HUES48 (cell line): Measurements from ENCODE around the gene TSPAN4.
A peak's percentile ranks its signal among the peaks of the same experiment; 100 is the strongest.

ENCODE experiments used
- H3K27ac ChIP-seq: one replicate; pipeline ENCODE4 v1.7.0; 2013; ENCODE audit warnings: low read depth, low read length, inconsistent platforms
- H3K27me3 ChIP-seq: 2 replicates; pipeline ENCODE4 v1.6.1; 2013; ENCODE audit warnings: mild to moderate bottlenecking, low read length; ENCODE audit not compliant: control insufficient read depth, insufficient read depth
- H3K36me3 ChIP-seq: 2 replicates; pipeline ENCODE4 v1.6.1; 2013; ENCODE audit warnings: low read length; ENCODE audit not compliant: control insufficient read depth, insufficient read depth
- H3K4me1 ChIP-seq: 2 replicates; pipeline ENCODE4 v1.6.1; 2013; ENCODE audit warnings: mild to moderate bottlenecking, low read length; ENCODE audit not compliant: control insufficient read depth, insufficient read depth
- H3K4me3 ChIP-seq: 2 replicates; pipeline ENCODE4 v1.5.1; 2013; ENCODE audit warnings: mild to moderate bottlenecking, low read depth, low read length
- H3K9ac ChIP-seq: 2 replicates; pipeline ENCODE4 v1.6.1; 2013; ENCODE audit warnings: mild to moderate bottlenecking, low read depth, low read length, moderate library complexity
- H3K9me3 ChIP-seq: 2 replicates; pipeline ENCODE4 v1.6.1; 2013; ENCODE audit warnings: low read length; ENCODE audit not compliant: control insufficient read depth, insufficient read depth

The TSPAN4 gene

DNA sequence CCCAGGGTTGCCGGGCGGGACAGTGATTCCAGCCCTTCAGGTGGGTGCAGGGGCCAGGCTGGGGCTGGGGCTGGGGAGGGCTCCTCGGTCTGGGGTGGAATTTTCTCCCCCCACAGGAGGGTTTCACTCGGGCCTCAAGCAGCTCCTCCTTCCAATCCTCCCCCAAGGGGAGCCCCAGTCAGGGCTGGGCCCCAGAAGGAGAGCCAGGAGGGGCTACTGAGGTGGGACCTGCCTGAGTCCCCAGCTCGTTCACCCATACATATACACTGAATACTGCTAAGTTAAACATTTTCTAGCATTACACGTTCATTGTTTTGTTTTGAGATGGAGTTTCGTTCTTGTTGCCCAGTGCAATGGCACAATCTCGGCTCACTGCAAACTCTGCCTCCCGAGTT lies 16.4 kb upstream of the TSPAN4 start:
- peaks cover 33% of the 10 kb centered on the region for H3K4me1 ChIP-seq
- no peak overlapping the region for H3K9ac ChIP-seq
- peaks cover 41% of the 10 kb centered on the region for H3K27me3 ChIP-seq
- H3K9me3 ChIP-seq = no peaks in the 10 kb centered on the region
- H3K27ac ChIP-seq = no peak overlapping the region
- no peak overlapping the region for H3K4me3 ChIP-seq
- H3K36me3 ChIP-seq = 0 out of 2 replicates have a peak, but pooled peaks cover 16% of the 10 kb centered on the region

DNA sequence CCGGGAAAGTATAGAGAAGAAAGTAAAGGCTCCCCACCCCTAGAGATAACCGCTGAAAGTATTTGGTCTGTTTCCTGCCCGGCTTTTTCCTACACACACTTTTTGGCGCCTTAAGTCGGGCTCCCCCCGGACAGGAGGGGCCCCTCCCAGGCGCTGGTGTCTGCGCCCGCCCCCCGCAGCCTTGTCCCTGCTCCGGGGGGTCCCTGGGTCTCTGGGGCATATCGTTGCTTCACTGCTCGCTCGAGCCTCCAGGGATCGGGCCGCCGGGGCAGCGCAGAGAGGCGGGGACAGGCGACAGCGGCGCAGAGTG lies 15.9 kb upstream of the TSPAN4 start:
- Histone ChIP-seq H3K27ac (no peak overlapping the region), H3K27me3 (peaks cover 46% of the 10 kb centered on the region), H3K9ac (no peak overlapping the region), H3K4me1 (peaks cover 39% of the 10 kb centered on the region), H3K9me3 (no peaks in the 10 kb centered on the region), H3K4me3 (peak overlapping the region; percentile 65), H3K36me3 (0 out of 2 replicates have a peak, but pooled peaks cover 14% of the 10 kb centered on the region)

DNA sequence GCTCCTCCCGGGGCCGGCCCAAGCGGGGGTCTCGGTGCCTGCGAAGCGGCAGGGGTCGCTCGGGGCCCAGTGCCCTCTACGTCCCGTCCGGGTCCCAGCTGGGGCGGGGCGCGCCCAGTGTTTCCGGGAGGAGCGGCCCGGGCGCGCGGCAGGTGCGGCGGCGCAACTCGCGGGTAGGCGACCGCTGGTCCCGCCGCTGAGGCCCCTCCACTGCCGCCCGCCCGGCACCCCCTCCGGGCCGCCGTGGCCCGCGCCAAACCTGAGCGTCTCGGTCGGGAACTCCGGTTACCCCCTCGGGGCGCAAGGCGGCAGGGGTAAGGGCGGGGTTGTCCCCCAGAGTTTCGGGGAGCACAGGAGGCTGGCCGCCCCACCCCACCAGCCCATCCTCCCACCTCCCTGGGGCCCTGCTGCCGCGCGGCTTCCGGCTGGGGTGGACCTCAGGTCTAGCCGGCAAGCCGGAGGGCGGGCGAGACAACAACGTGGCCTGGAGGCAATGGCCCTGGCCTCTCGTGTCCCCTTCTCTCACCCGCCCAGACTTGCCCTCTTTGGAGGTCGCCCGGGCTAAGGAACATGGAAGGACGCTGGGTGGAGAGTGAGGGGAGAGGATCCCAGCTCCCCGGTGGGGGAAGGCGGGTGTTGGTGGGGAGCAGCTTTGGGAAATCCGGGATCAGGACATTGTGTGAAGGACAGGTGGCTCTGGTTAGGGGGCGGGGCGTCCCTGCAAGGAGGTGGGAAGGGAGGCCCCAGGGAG lies 15.3 kb upstream of the TSPAN4 start:
- H3K27me3 ChIP-seq = peaks cover 51% of the 10 kb centered on the region
- H3K36me3 ChIP-seq = 0 out of 2 replicates have a peak, but pooled peaks cover 14% of the 10 kb centered on the region
- no peak overlapping the region for H3K27ac ChIP-seq
- no peaks in the 10 kb centered on the region for H3K9me3 ChIP-seq
- H3K4me3 ChIP-seq = peak overlapping the region; percentile 65
- peaks cover 44% of the 10 kb centered on the region for H3K4me1 ChIP-seq
- no peak overlapping the region for H3K9ac ChIP-seq

DNA sequence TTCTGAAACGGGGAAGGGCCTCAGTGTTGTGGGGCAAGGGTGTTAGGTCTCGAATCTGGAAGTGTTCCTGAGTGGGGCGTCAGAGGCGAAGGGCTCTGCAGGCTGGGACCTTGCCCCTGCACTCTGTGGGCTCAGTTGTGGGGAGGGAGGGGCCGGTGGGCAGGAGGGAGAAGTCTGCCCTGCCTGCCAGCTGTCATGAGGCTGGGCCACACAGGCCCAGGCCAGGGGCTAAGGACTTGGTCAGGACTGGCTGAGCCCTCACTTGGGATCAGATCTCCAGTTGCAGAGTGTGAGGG lies 14.8 kb upstream of the TSPAN4 start, which contains the start of gene CRACR2B:
Gene CRACR2B, plus strand, starts transcription at position 23 of the 296 bp plus-strand sequence. CDS start 689 bp downstream, outside the sequence.
- H3K4me3 ChIP-seq = peak within 1 kb of the TSS; percentile 68

DNA sequence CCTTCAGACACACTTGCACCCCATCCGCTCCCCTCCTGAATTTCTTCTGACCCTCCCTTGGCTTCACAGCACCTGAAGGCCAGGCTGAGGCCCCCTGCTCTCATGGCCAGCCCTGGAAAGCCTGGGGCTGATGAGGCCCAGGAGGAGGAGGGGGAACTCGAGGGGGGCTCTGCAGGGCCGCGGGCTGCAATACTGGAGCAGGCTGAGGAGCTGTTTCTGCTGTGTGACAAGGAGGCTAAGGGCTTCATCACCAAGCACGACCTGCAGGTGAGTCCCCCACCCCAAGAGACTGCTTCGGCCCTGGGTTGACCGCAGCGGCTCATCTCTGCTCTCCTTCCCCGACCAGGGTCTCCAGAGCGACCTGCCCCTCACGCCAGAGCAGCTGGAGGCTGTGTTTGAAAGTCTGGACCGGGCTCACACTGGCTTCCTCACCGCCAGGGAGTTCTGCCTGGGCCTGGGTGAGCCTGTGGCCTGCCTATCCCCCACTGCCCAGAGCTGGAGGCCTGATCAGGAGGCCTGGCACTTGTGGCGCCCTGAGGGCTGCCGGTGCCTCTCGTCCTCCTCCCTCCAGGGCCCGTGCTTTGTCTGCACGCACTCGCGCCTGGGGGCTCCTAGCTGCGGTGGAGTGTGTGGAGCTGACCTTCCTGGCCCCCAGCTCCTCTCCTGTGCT lies 14.0 kb upstream of the TSPAN4 start:
- Histone ChIP-seq H3K27me3 (peaks cover 53% of the 10 kb centered on the region), H3K4me1 (peaks cover 47% of the 10 kb centered on the region), H3K9me3 (no peaks in the 10 kb centered on the region), H3K36me3 (0 out of 2 replicates have a peak, but pooled peaks cover 14% of the 10 kb centered on the region), H3K27ac (no peak overlapping the region), H3K4me3 (peak overlapping the region; percentile 68), H3K9ac (no peak overlapping the region)

More for the DNA sequence above, 14.8 kb upstream of the TSPAN4 start, which contains the start of gene CRACR2B:
- Histone ChIP-seq H3K9me3 (no peaks in the 10 kb centered on the region), H3K4me1 (peaks cover 45% of the 10 kb centered on the region), H3K27me3 (peaks cover 53% of the 10 kb centered on the region), H3K9ac (no peak within 1 kb of the TSS), H3K36me3 (0 out of 2 replicates have a peak, but pooled peaks cover 14% of the 10 kb centered on the region), H3K27ac (no peak within 1 kb of the TSS)

DNA sequence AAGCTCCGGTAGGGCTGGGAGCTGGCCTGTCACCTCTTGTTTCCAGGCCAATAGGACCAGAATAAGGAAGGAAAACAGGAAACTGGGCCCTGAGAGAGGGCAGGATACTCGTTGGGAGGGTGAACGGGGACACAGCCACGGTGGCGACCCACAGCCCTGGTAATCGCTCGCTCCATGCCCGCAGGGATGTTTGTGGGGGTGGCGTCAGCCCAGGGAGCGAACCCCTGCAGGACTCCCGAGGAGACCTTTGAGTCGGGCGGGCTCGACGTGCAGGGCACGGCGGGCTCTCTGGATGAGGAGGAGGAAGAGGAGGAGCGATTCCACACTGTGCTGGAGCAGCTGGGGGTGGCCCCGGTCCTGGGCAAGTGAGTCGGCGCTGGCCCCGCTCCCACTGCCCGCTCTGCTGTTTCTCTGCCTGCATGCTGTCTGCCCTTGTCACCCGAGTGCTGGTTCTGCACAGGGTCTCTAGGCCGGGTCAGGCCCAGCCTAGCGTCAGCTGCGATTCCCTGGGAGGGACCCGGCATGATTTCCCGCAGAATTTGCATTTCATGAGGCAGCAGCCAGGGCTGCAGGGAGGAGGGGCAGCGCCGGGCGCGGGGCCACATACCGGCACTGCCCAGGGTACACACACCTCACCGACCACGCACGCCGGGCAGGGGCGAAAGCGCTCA lies 13.3 kb upstream of the TSPAN4 start:
- Histone ChIP-seq H3K9me3 (no peaks in the 10 kb centered on the region), H3K36me3 (0 out of 2 replicates have a peak, but pooled peaks cover 10% of the 10 kb centered on the region), H3K4me3 (peak overlapping the region; percentile 68), H3K4me1 (peaks cover 51% of the 10 kb centered on the region), H3K27ac (no peak overlapping the region), H3K27me3 (peaks cover 53% of the 10 kb centered on the region), H3K9ac (no peak overlapping the region; the same call in 1 of the 2 replicates)

DNA sequence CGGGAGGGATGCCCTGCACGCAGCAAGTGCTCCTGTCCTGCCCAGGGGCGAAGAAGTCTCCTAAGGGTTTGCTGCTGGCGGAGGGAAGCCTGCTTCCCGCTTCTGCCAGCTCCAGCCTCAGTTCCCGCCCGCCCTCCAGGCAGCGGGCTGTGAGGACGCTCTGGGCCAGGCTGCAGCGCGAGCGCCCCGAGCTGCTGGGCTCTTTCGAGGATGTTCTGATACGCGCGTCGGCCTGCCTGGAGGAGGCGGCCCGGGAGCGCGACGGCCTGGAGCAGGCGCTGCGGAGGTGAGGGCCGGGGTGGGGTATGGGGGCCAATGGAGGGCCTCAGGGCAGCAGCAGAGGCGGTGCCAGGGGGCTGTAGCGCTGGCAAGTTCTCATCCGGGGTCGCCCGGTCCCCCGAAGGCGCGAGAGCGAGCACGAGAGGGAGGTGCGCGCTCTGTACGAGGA lies 12.8 kb upstream of the TSPAN4 start:
- Histone ChIP-seq H3K9ac (no peak overlapping the region; the same call in 1 of the 2 replicates), H3K27ac (no peak overlapping the region), H3K27me3 (peaks cover 53% of the 10 kb centered on the region)

DNA sequence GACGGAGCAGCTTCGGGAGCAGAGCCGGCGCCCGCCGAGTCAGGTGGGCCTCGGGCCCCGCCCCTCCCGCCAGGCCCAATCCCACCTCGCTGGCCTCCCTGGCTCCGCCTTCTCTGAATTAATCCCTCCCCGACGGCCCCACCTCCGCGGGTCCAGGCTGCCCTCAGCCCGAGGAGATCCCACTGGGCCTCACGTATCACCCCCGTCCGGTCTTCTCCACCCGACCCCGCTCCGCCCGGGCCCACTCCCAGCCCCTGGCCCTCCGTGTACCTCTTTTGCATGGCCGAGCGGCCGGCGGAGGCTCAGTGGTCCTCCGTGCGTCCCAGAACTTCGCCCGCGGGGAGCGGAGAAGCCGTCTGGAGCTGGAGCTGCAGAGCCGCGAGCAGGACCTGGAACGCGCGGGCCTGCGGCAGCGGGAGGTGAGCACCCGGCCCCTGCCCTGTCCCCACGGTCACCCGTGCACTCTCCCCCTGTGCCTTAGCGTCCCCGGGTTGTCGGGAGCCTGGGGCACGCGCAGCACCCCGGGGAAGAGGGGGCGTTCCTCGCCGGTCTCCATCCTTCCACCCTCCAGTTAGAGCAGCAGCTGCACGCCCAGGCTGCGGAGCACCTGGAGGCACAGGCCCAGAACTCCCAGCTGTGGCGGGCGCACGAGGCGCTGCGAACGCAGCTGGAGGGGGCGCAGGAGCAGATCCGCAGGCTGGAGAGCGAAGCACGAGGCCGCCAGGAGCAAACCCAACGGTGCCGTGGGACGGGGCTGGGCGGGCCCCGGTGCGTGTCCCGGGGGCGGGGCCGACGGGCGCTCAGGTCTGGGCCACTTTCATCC lies 12.1 kb upstream of the TSPAN4 start:
- Histone ChIP-seq H3K4me1 (peaks cover 51% of the 10 kb centered on the region), H3K36me3 (0 out of 2 replicates have a peak, but pooled peaks cover under 1% of the 10 kb centered on the region), H3K27me3 (peaks cover 53% of the 10 kb centered on the region), H3K9ac (no peak overlapping the region), H3K9me3 (no peaks in the 10 kb centered on the region), H3K27ac (no peak overlapping the region), H3K4me3 (peak overlapping the region; percentile 68)

More for the DNA sequence above, 12.8 kb upstream of the TSPAN4 start:
- Histone ChIP-seq H3K4me3 (peak overlapping the region; percentile 68), H3K36me3 (0 out of 2 replicates have a peak, but pooled peaks cover 7% of the 10 kb centered on the region), H3K4me1 (peaks cover 51% of the 10 kb centered on the region), H3K9me3 (no peaks in the 10 kb centered on the region)

DNA sequence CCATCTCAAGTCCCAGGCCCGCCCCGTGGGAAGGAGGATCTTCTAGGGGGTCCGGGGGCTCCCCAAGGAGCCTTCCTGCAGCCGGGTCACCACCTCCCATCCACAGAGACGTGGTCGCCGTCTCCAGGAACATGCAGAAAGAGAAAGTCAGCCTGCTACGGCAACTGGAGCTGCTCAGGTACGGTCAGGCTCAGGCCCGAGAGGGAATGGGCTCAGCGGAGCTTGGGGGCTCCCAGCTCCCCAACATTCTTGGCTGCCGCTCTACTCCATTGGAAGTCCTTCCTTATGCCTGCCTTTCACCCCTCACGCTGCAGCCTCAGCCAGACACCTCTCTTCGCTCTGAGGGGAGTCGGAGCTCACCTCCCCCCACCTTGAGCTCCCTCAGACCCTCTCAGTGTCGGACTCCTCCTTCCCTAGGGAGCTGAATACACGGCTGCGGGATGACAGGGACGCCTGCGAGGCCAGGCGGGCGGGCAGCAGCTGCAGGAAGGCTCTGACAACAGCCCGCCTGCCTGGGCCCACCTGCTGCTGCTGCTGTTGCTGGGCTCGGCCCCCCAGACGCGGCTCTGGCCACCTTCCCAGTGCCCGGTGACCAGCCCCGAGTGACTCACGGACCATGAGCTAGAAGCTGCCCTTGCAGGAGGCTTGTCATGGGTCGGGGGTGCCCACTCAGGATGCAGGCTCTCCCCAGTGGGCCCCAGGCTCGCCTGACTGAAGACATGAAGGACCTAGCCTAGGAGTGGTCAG lies 11.4 kb upstream of the TSPAN4 start:
- peaks cover 1% of the 10 kb centered on the region; the same call in 1 of the 2 replicates for H3K36me3 ChIP-seq
- H3K9ac ChIP-seq = no peak overlapping the region
- peak overlapping the region; percentile 68; the same call in 1 of the 2 replicates for H3K4me3 ChIP-seq
- no peaks in the 10 kb centered on the region for H3K9me3 ChIP-seq
- H3K27me3 ChIP-seq = peaks cover 49% of the 10 kb centered on the region
- no peak overlapping the region for H3K27ac ChIP-seq
- peaks cover 51% of the 10 kb centered on the region for H3K4me1 ChIP-seq
